ENCODE results near the gene SLC22A7.
"Not testable (repeated sequence)": the region's sequence is repeated elsewhere in the genome, so short reads cannot be mapped to it uniquely, and the experiment has no call there.

SLC22A7 gene

GRCh38 chr6:43339168-43339567 lies 41.1 kb downstream of the SLC22A7 start:
- Histone ChIP-seq H3K27ac (ENCODE audit: low read depth, low read length) (no peak overlapping the region), H3K79me2 (ENCODE audit: control insufficient read depth, low read length) (peaks cover 38% of the 10 kb centered on the region), H3K36me3 (ENCODE audit: control insufficient read depth, low read length) (peaks cover 96% of the 10 kb centered on the region), H3K4me1 (ENCODE audit: control insufficient read depth, low read length) (peaks cover 23% of the 10 kb centered on the region), H3K27me3 (ENCODE audit: control insufficient read depth, low read length) (no peaks in the 10 kb centered on the region), H3K4me2 (ENCODE audit: low read length) (no peak overlapping the region), H3K4me3 (ENCODE audit: low read length) (no peak overlapping the region), H4K20me1 (ENCODE audit: control insufficient read depth, insufficient read depth, low read depth, low read length) (peaks cover 13% of the 10 kb centered on the region; the same call in 1 of the 2 replicates), H3F3A (ENCODE audit: control insufficient read depth, insufficient read depth) (peaks cover 38% of the 10 kb centered on the region), H3K9me3 (ENCODE audit: control insufficient read depth, insufficient read depth, low read length) (no peaks in the 10 kb centered on the region), H3K9me2 (replicated peaks; ENCODE audit: control insufficient read depth, low read length) (no peaks in the 10 kb centered on the region)
- TF ChIP-seq CTCF (IDR thresholded peaks at IDR 0.05; ENCODE audit: low read depth, low read length, poor library complexity, severe bottlenecking) (no peak), EZH2phosphoT487 (IDR thresholded peaks at IDR 0.05; ENCODE audit: borderline replicate concordance, low read length) (no peak)

DNA sequence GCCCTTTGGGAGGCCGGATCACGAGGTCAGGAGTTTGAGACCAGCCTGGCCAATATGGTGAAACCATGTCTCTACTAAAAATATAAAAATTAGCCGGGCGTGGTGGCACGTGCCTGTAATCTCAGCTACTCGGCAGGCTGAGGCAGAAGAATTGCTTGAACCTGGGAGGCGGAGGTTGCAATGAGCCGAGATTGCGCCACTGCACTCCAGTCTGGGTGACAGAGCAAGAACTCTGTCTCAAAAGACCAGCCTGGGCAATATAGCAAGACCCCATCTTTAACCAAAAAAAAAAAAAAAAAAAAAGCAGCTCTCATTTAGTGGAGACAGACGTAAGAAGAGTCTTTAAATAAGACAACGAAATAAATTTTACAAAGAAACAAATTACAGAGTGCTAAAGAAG lies 48.2 kb downstream of the SLC22A7 start:
- H3K9me3 ChIP-seq (ENCODE audit: control insufficient read depth, insufficient read depth, low read length); H3K27me3 ChIP-seq (ENCODE audit: control insufficient read depth, low read length); H3K9me2 ChIP-seq (replicated peaks; ENCODE audit: control insufficient read depth, low read length); H3K4me2 ChIP-seq (ENCODE audit: low read length); H3K4me3 ChIP-seq (ENCODE audit: low read length); H3K27ac ChIP-seq (ENCODE audit: low read depth, low read length); H3K4me1 ChIP-seq (ENCODE audit: control insufficient read depth, low read length): not testable (repeated sequence)
- 0 out of 2 replicates have a peak, but pooled peaks cover 13% of the 10 kb centered on the region for H4K20me1 ChIP-seq (ENCODE audit: control insufficient read depth, insufficient read depth, low read depth, low read length)
- H3K79me2 ChIP-seq (ENCODE audit: control insufficient read depth, low read length) = peaks cover 86% of the 10 kb centered on the region
- peaks cover 96% of the 10 kb centered on the region for H3K36me3 ChIP-seq (ENCODE audit: control insufficient read depth, low read length)
- 0 out of 2 replicates have a peak, but pooled peaks cover 12% of the 10 kb centered on the region for H3F3A ChIP-seq (ENCODE audit: control insufficient read depth, insufficient read depth)

DNA sequence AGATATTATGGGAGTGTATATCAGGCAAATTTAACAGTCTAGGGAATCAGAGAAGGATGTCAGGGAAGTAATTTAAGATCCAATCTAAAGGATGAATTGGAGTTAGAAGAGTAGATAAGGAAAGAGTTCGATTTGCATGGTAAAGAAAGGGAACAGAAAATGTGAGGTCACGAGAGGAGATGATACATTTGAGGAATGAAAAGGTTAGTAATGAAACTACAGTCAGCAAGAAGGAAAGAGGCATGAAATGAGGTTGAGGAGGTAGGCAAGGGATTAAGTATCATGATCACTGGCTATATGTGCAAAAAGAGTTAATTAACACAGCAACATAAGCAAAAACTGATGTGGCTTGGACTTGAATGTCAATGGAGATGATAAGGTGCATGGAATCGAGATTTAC lies 49.0 kb downstream of the SLC22A7 start:
- Histone ChIP-seq H3K9me2 (replicated peaks; ENCODE audit: control insufficient read depth, low read length) (no peaks in the 10 kb centered on the region), H3K27ac (ENCODE audit: low read depth, low read length) (no peak overlapping the region), H3K9me3 (ENCODE audit: control insufficient read depth, insufficient read depth, low read length) (no peaks in the 10 kb centered on the region), H3K27me3 (ENCODE audit: control insufficient read depth, low read length) (no peaks in the 10 kb centered on the region), H3K4me3 (ENCODE audit: low read length) (no peak overlapping the region), H3K79me2 (ENCODE audit: control insufficient read depth, low read length) (peaks cover 87% of the 10 kb centered on the region), H3K4me2 (ENCODE audit: low read length) (no peak overlapping the region), H3K36me3 (ENCODE audit: control insufficient read depth, low read length) (peaks cover 95% of the 10 kb centered on the region), H3F3A (ENCODE audit: control insufficient read depth, insufficient read depth) (0 out of 2 replicates have a peak, but pooled peaks cover 12% of the 10 kb centered on the region), H4K20me1 (ENCODE audit: control insufficient read depth, insufficient read depth, low read depth, low read length) (0 out of 2 replicates have a peak, but pooled peaks cover 10% of the 10 kb centered on the region), H3K4me1 (ENCODE audit: control insufficient read depth, low read length) (no peaks in the 10 kb centered on the region)
- no peak for TF ChIP-seq EZH2phosphoT487 (IDR thresholded peaks at IDR 0.05; ENCODE audit: borderline replicate concordance, low read length)
- no peak for TF ChIP-seq CTCF (IDR thresholded peaks at IDR 0.05; ENCODE audit: low read depth, low read length, poor library complexity, severe bottlenecking)

- no peak for TF ChIP-seq EZH2phosphoT487 (IDR thresholded peaks at IDR 0.05; ENCODE audit: borderline replicate concordance, low read length)
- TF ChIP-seq CTCF (IDR thresholded peaks at IDR 0.05; ENCODE audit: low read depth, low read length, poor library complexity, severe bottlenecking) = no peak
- no peak overlapping the region for H3K4me2 ChIP-seq (ENCODE audit: low read length)
- no peak overlapping the region for H3K4me3 ChIP-seq (ENCODE audit: low read length)
- H4K20me1 ChIP-seq (ENCODE audit: control insufficient read depth, insufficient read depth, low read depth, low read length) = peaks cover 10% of the 10 kb centered on the region; the same call in 1 of the 2 replicates
- H3K9me2 ChIP-seq (replicated peaks; ENCODE audit: control insufficient read depth, low read length) = no peaks in the 10 kb centered on the region
- 0 out of 2 replicates have a peak, but pooled peaks cover 13% of the 10 kb centered on the region for H3F3A ChIP-seq (ENCODE audit: control insufficient read depth, insufficient read depth)
- H3K36me3 ChIP-seq (ENCODE audit: control insufficient read depth, low read length) = peaks cover 95% of the 10 kb centered on the region
- H3K4me1 ChIP-seq (ENCODE audit: control insufficient read depth, low read length) = no peaks in the 10 kb centered on the region
- H3K79me2 ChIP-seq (ENCODE audit: control insufficient read depth, low read length) = peaks cover 87% of the 10 kb centered on the region
- H3K27ac ChIP-seq (ENCODE audit: low read depth, low read length) = no peak overlapping the region
- no peaks in the 10 kb centered on the region for H3K27me3 ChIP-seq (ENCODE audit: control insufficient read depth, low read length)
- no peaks in the 10 kb centered on the region for H3K9me3 ChIP-seq (ENCODE audit: control insufficient read depth, insufficient read depth, low read length)
These were observed 49.4 kb downstream of the SLC22A7 start for GRCh38 chr6:43347444-43347843.

DNA sequence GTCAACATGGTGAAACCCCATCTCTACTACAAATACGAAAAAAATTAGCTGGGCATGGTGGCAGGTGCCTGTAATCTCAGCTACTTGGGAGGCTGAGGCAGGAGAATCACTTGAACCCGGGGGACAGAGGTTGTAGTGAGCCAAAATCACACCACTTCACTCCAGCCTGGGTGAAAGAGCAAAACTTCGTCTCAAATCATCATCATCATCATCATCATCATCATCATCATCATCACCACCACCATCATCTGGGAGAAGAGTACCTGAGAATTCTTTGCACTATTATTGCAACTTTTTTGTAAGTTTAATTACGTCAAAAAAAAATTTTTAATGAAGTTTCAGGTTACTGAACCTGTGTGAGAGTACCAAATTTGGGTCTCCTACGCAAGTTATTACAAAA lies 53.9 kb downstream of the SLC22A7 start:
- H3K79me2 ChIP-seq (ENCODE audit: control insufficient read depth, low read length) = peaks cover 91% of the 10 kb centered on the region
- not testable (repeated sequence) for H3K27ac ChIP-seq (ENCODE audit: low read depth, low read length); H3K9me2 ChIP-seq (replicated peaks; ENCODE audit: control insufficient read depth, low read length); H3K4me3 ChIP-seq (ENCODE audit: low read length); H3K4me1 ChIP-seq (ENCODE audit: control insufficient read depth, low read length); H3K4me2 ChIP-seq (ENCODE audit: low read length); H3K9me3 ChIP-seq (ENCODE audit: control insufficient read depth, insufficient read depth, low read length); H3K27me3 ChIP-seq (ENCODE audit: control insufficient read depth, low read length)
- peaks cover 11% of the 10 kb centered on the region; the same call in 1 of the 2 replicates for H4K20me1 ChIP-seq (ENCODE audit: control insufficient read depth, insufficient read depth, low read depth, low read length)
- H3F3A ChIP-seq (ENCODE audit: control insufficient read depth, insufficient read depth) = 0 out of 2 replicates have a peak, but pooled peaks cover 19% of the 10 kb centered on the region
- H3K36me3 ChIP-seq (ENCODE audit: control insufficient read depth, low read length) = peaks cover 97% of the 10 kb centered on the region

Measured in DOHH2 (cell line).